Measurements from ENCODE around the gene LARP6.

The LARP6 gene

GRCh38 chr15:70792171-70792573 is 61.8 kb downstream of the LARP6 start:
- FAIRE-seq = no peak

GRCh38 chr15:70791259-70791658 is 62.7 kb downstream of the LARP6 start:
- no peak for FAIRE-seq

GRCh38 chr15:70789213-70789612 is 64.7 kb downstream of the LARP6 start:
- FAIRE-seq = no peak

DNA sequence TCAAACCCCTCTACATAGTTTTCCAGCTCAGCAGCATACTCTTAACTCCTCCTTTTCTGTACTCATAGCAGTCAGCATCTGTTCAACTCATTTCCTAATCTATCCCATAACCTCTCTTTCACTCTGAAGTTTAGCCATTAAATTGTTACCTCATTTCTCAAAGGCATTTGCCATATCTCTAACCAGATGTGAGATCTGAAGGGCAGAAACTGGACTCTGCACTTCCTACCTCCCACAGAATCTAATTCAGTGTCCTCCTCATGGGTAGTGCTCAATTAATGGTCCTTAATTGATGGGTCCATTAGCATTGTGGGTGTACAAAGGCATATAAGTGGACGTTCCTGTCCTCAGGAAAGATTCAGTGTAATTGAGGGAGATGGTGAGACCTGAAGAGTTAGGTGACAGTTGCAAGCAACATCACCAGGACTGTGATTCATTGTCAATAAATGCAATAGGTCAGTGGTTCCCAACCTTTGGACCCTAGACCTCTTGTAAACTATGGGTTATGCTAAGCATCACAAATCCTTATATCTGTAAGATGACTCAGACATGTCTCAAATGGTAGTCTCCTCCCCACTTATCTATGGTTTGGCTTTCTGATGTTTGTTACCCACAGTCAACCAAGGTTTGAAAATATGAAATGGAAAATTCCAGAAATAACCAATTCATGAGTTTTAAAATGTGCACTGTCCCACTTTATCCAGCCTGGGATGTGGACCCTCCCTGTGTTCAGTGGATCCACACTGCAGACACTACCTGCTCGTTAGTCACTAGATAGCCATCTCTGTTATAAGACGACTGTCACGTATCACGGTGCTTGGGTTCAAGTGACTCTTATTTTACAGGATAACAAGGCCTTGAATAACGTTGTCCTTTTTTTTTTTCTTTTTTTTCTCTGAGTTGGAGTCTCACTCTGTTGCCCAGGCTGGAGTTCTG is 65.6 kb downstream of the LARP6 start:
- FAIRE-seq = no peak

DNA sequence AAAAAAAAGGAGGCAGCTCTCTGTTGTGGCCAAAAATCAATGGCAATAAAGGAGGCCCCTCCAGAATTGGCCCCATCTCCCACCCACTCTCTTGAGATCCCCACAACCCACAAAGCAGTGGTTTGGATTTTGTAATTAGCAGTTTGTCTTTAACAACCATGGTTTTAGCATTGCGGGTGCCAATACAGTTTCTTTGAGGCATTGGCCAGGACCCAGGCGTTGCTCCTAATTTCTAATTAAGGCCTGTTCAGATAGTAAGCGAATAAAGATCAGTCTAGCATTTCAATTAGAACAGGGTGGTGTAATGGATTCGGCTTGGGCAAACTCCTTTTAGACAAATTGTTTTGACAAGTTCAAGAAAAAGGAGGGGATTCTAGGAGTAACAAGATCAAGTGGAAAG is 67.0 kb downstream of the LARP6 start:
- no peak for FAIRE-seq

DNA sequence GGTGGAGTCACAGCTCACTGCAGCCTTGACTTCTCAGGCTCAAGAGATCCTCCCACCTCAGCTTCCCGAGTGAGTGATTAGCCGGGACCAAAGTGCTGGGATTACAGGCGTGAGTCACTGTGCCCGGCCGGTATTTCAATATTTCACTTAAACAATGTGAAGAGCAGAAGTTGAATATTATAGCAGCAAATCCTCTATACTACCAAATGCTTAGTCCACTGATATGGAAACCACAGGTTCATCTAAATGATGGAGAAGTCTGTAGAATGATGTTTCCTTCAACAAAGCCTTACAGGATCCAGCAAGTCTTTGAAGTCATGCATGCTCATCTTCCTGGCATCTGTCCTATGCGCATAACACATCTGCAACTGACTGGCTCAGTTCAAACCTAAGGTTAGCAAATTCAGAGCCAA is 70.3 kb downstream of the LARP6 start:
- FAIRE-seq = no peak

DNA sequence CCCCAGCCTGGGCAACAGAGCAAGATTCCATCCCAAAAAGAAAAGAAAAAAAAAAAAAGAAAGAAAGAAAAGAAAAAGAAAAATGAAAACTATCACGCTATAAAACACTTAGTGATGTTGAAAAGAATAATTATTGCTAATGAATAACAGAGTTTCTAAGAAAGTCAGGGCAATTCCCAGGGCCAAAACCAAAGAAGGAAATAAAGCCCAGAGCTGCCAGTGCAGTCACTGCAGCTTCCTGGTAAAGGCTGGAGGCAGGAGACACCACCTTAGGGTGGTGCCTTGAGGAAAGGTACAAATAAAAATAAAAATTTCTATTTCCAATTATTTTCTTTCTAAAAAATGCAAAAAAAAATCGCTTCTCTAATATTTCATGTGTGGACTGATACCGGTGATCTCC is 70.9 kb downstream of the LARP6 start:
- no peak for FAIRE-seq

DNA sequence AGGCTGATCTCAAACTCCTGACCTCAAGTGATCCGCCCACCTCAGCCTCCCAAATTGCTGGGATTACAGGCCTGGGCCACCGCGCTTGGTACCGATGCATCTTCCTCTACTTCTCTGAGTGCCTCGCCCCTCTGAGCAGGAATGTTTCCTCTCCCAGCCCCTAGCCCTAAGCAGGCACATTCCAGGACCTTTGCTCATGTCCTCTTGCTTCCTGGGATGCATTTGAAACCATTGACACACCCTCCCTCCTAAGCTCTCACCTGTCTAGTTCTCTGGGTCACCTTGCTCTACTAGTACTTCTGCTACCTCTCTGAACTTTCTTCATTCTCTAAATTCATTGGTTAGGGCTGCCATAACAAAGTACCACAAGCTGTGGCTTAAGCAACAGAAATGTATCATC is 72.7 kb downstream of the LARP6 start:
- FAIRE-seq = no peak
